Measurements from ENCODE around the gene SCAF4.

DNA sequence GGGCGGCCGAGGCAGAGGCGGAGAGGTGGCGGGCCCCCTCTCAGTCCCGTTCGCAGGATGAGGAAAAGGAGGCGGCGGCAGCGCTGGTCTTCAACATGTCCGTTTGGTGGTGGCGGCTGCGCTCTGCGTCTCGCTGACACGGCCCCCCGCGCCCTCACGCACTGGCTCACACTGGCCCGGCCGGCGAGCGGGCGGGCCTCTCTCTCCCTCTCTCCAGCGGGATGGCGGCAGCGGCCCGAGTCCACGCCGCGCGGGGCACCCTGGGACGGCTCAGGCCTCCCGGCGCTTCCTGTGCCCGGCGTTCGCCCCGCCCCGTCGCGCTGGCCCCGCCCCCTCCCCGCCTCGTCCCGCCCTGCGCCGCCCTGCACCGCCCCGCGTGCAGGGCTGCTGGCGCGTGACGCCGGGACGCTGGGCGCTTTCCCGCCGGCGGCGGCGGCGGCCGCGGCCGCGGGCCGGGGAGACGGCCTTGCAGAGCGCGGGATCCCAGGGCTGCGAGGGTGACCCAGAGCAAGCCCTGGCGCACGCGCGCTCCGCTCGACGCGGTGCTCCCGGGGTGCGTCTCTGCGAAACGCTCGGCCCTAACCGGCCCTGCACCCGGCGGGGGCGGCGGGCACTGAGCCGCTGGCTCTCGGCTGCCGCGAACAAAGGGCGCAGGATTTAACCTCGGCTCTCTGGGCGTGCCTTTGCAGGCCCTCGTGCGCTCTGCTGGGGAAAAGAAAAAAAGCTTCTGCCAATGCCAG, at the start of gene SCAF4:
- TF ChIP-seq, protein P1, sequence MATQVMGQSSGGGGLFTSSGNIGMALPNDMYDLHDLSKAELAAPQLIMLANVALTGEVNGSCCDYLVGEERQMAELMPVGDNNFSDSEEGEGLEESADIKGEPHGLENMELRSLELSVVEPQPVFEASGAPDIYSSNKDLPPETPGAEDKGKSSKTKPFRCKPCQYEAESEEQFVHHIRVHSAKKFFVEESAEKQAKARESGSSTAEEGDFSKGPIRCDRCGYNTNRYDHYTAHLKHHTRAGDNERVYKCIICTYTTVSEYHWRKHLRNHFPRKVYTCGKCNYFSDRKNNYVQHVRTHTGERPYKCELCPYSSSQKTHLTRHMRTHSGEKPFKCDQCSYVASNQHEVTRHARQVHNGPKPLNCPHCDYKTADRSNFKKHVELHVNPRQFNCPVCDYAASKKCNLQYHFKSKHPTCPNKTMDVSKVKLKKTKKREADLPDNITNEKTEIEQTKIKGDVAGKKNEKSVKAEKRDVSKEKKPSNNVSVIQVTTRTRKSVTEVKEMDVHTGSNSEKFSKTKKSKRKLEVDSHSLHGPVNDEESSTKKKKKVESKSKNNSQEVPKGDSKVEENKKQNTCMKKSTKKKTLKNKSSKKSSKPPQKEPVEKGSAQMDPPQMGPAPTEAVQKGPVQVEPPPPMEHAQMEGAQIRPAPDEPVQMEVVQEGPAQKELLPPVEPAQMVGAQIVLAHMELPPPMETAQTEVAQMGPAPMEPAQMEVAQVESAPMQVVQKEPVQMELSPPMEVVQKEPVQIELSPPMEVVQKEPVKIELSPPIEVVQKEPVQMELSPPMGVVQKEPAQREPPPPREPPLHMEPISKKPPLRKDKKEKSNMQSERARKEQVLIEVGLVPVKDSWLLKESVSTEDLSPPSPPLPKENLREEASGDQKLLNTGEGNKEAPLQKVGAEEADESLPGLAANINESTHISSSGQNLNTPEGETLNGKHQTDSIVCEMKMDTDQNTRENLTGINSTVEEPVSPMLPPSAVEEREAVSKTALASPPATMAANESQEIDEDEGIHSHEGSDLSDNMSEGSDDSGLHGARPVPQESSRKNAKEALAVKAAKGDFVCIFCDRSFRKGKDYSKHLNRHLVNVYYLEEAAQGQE (IDR thresholded peaks at IDR 0.05), result no peak
- TF ChIP-seq CTCF (IDR thresholded peaks at IDR 0.05; ENCODE audit: low read depth, low read length, missing input control) (no peak), ATF3 (IDR thresholded peaks at IDR 0.05) (no peak)
